Gastrocnemius medialis (tissue), 4 donors: ENCODE results near the gene NOD2.

Source experiments
- POLR2A ChIP-seq, 2 donors: fragments of 450-650 bp; IDR thresholded peaks; one replicate each; pipeline ENCODE4 v1.6.1; 2017; ENCODE audit warnings: antibody characterized with exemption in 2 of 2, mild to moderate bottlenecking in 2 of 2, moderate library complexity in 2 of 2
- TF ChIP-seq, protein P1 (sequence below), 5 experiments: fragments of 450-650 bp in 3 of 5; fragments of 200-600 bp in 2 of 5; sonication (generic) in 2 of 5; IDR thresholded peaks in 4 of 5; conservative IDR thresholded peaks in 1 of 5; 1 replicate in 4 of 5; 2 replicates in 1 of 5; pipeline ENCODE4 v1.5.1; 2016 to 2019; ENCODE audit warnings: antibody characterized with exemption in 5 of 5, mild to moderate bottlenecking in 3 of 5, moderate library complexity in 3 of 5

DNA sequence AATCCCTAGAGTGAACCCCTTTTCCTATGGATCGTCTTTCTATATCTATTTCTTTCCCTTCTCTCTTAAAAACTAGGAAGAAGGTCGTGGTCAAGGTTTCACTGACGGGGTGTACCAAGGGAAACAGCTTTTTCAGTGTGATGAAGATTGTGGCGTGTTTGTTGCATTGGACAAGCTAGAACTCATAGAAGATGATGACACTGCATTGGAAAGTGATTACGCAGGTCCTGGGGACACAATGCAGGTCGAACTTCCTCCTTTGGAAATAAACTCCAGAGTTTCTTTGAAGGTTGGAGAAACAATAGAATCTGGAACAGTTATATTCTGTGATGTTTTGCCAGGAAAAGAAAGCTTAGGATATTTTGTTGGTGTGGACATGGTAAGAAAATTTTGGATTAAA, 58.1 kb downstream of the NOD2 start:
- TF ChIP-seq, protein P1, sequence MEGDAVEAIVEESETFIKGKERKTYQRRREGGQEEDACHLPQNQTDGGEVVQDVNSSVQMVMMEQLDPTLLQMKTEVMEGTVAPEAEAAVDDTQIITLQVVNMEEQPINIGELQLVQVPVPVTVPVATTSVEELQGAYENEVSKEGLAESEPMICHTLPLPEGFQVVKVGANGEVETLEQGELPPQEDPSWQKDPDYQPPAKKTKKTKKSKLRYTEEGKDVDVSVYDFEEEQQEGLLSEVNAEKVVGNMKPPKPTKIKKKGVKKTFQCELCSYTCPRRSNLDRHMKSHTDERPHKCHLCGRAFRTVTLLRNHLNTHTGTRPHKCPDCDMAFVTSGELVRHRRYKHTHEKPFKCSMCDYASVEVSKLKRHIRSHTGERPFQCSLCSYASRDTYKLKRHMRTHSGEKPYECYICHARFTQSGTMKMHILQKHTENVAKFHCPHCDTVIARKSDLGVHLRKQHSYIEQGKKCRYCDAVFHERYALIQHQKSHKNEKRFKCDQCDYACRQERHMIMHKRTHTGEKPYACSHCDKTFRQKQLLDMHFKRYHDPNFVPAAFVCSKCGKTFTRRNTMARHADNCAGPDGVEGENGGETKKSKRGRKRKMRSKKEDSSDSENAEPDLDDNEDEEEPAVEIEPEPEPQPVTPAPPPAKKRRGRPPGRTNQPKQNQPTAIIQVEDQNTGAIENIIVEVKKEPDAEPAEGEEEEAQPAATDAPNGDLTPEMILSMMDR (IDR thresholded peaks at IDR 0.05 in 4 of 5, conservative IDR thresholded peaks at IDR 0.05 in 1 of 5), result no peak
- TF ChIP-seq POLR2A (IDR thresholded peaks at IDR 0.05), result peak in 1 of 2 donors; percentile 11
